Ovary (tissue), 9 donors: ENCODE measurements around the gene GPR107. TPM values are rescaled to one million over a fixed set of nuclear protein-coding genes. Genes with fewer than 3 reads are reported as not detected.
A peak's percentile ranks its signal among the peaks of the same experiment; 100 is the strongest.

ENCODE experiments used
- DNase-seq, 5 donors: peaks; one replicate each; pipeline ENCODE4 v3.0.0-alpha.2; 2019 to 2020
- H3K27ac ChIP-seq, 2 donors: fragments of 200-600 bp; one replicate each; pipeline versions ENCODE4 v1.5.1 to v1.8.0; 2019 to 2022
- H3K27me3 ChIP-seq: fragments of 200-600 bp; one replicate; pipeline ENCODE4 v1.8.0; 2022
- H3K36me3 ChIP-seq: fragments of 200-600 bp; sonication (generic); one replicate; pipeline ENCODE4 v1.5.1; 2019
- H3K4me1 ChIP-seq: one replicate; pipeline ENCODE4 v1.8.1; 2013; ENCODE audit warnings: mild to moderate bottlenecking, moderate library complexity; ENCODE audit not compliant: insufficient read depth
- H3K4me3 ChIP-seq: fragments of 200-600 bp; sonication (generic); one replicate; pipeline ENCODE4 v1.5.1; 2017
- H3K9me3 ChIP-seq, 2 donors: fragments of 200-600 bp in 1 of 2; sonication (generic) in 1 of 2; one replicate each; pipeline versions ENCODE4 v1.5.1 to v1.8.1; 2013 to 2019; ENCODE audit warnings: mild to moderate bottlenecking in 1 of 2, moderate library complexity in 1 of 2
- CTCF ChIP-seq, 3 donors: fragments of 450-650 bp in 2 of 3; fragments of 200-600 bp in 1 of 3; IDR thresholded peaks; one replicate each; pipeline versions ENCODE4 v1.5.1 to v1.8.0; 2016 to 2022; ENCODE audit warnings: antibody characterized with exemption in 3 of 3, mild to moderate bottlenecking in 1 of 3
- EP300 ChIP-seq: sonication (generic); formaldehyde crosslinking; IDR thresholded peaks from one replicate; pipeline ENCODE4 v1.6.1; 2017; ENCODE audit warnings: antibody characterized with exemption
- POLR2A ChIP-seq: fragments of 450-650 bp; IDR thresholded peaks from one replicate; pipeline ENCODE4 v1.6.1; 2017; ENCODE audit warnings: antibody characterized with exemption, mild to moderate bottlenecking, moderate library complexity
- WGBS, 3 donors: extraction: QIAGEN DNeasy Blood & Tissue Kit in 1 of 3; methylation state at CpG; one replicate each; pipeline versions ENCODE4 v1.1.5 to v1.1.7; 2013 to 2017; 5-methylcytosine and 5-hydroxymethylcytosine counted together
- intact Hi-C, 4 donors: fragments of 100-400 bp; cut with DNase I; formaldehyde crosslinking; loops; one replicate each; pipeline versions ENCODE4 v1.11.0 to v1.15.1; 2022 to 2023
- polyA plus RNA-seq, 2 donors: library from polyadenylated mRNA; stranded (reverse); fragments of 200-250 nt in 1 of 2; fragments of 350-450 nt in 1 of 2; fragmentation: Illumina TruSeq in 1 of 2; extraction: RNeasy Lipid Tissue Mini Kit (QIAGEN cat#74804) in 1 of 2; gene quantifications; one replicate each; pipeline ENCODE4 v1.2.3, GENCODE V29; 2013 to 2014
- total RNA-seq, 7 donors: library from RNA; depleted of rRNA in 2 of 7; stranded (reverse); fragments of >200 nt in 2 of 7; fragmentation: NEBNext Ultra II Directional in 3 of 7; extraction: Animal tissue kit (Norgen Biotek cat#: 25700) in 3 of 7; gene quantifications; one replicate each; pipeline versions ENCODE4 v1.1.0 to v1.2.4, GENCODE V29; 2016 to 2023
- donor health status: DM: no; HTN: no; CAD: no; lungs with moderate emphysema.
- donor health status: DM: no; HTN: no; CAD: no.
- donor health status: Bipolar disorder and iron deficiency.
- donor health status: DM: yes; HTN: yes; CAD: no.
- donor health status: DM: no; HTN: no; CAD: no.
- donor health status: DM: yes; HTN: yes; CAD: no.

GPR107 gene
- total and polyA plus RNA-seq, 9 donors = 11.6 to 44.0 (median 28.3) TPM

GRCh38 chr9:130172858-130173665, 119.4 kb downstream of the GPR107 start:
- TF ChIP-seq POLR2A (no peak), CTCF (IDR thresholded peaks at IDR 0.05) (no peak), EP300 (no peak)
- H3K27me3 ChIP-seq = no peaks in the 10 kb centered on the region
- peaks cover 12% of the 10 kb centered on the region for H3K4me1 ChIP-seq
- WGBS, 3 donors = 1 to 3% (median 3%) methylated on average over 10 to 57 of the region's 57 CpGs
- peak; percentile 45 to 72 (median 64) for DNase-seq
- peak overlapping the region; percentile 64 for H3K4me3 ChIP-seq
- H3K9me3 ChIP-seq = no peaks in the 10 kb centered on the region
- intact Hi-C loops = loop anchor here in 3 of 4 donors (5.0 to 10.0 kb wide), 2 partner anchors 62 to 64 kb away; no protein-coding TSS in a partner anchor
- no peaks in the 10 kb centered on the region for H3K36me3 ChIP-seq
- peak overlapping the region in 1 of 2 donors; percentile 81 for H3K27ac ChIP-seq

DNA sequence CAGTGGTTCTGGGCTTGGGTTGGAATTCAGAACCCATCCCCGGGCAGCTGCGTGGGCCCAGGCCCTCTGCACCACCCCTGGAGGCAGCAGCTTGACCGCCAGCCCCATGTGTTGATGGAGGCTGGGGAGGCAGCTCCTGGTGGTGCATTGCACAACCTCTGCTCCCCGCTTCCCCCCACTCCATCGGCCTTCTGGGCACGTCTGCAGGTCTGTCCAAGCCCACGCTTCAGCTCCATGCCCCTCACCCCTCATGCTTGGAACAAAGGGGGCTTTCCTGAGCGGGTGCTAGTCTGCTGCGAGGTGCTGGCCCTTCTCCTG, 119.9 kb downstream of the GPR107 start:
- TF ChIP-seq CTCF (IDR thresholded peaks at IDR 0.05) = no peak
- TF ChIP-seq POLR2A = no peak
- no peak for TF ChIP-seq EP300
- intact Hi-C loops = loop anchor here in 3 of 4 donors (5.0 to 10.0 kb wide), 2 partner anchors 61 to 64 kb away; no protein-coding TSS in a partner anchor
- H3K4me1 ChIP-seq = peaks cover 17% of the 10 kb centered on the region
- no peak for DNase-seq
- peak overlapping the region in 1 of 2 donors; percentile 20 for H3K27ac ChIP-seq
- WGBS, 3 donors = 28 to 47% (median 40%) methylated on average over 8 to 9 of the region's 9 CpGs
- H3K9me3 ChIP-seq = no peaks in the 10 kb centered on the region
- no peaks in the 10 kb centered on the region for H3K27me3 ChIP-seq
- no peaks in the 10 kb centered on the region for H3K36me3 ChIP-seq
- peak overlapping the region; percentile 64 for H3K4me3 ChIP-seq

DNA sequence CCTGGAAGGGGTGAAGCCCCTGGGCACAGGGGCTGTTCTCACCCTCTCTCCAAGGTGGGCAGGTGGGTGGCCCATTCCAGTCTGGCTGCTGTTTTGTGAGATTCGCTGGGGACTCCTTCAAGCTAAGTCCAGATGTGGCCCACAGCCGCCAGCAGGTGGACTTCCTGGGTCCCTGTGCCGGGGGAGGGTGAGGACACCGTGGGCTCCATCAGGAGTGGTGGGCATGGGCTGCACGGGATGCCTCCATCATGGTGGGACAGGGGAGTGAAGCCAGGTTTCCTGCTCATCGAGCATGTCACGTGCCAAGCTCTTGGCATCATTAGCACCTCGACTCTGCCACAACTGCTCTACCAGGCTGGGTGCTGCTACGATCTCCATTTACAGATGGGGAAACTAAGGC, 120.3 kb downstream of the GPR107 start:
- DNase-seq = no peak
- WGBS, 3 donors = 78 to 88% (median 82%) methylated on average over 9 of the region's 9 CpGs
- H3K27ac ChIP-seq = peak overlapping the region; percentile 20 to 30
- H3K4me1 ChIP-seq = peaks cover 17% of the 10 kb centered on the region
- intact Hi-C loops = loop anchor here in 3 of 4 donors (5.0 to 10.0 kb wide), 2 partner anchors 61 to 63 kb away; no protein-coding TSS in a partner anchor
- H3K4me3 ChIP-seq = peak overlapping the region; percentile 64
- H3K36me3 ChIP-seq = no peaks in the 10 kb centered on the region
- H3K9me3 ChIP-seq = no peaks in the 10 kb centered on the region
- H3K27me3 ChIP-seq = no peaks in the 10 kb centered on the region
- no peak for TF ChIP-seq POLR2A
- no peak for TF ChIP-seq EP300
- TF ChIP-seq CTCF (IDR thresholded peaks at IDR 0.05) = no peak

- Histone ChIP-seq H3K27me3 (no peaks in the 10 kb centered on the region), H3K4me1 (peaks cover 17% of the 10 kb centered on the region), H3K4me3 (no peak overlapping the region), H3K36me3 (no peaks in the 10 kb centered on the region), H3K27ac (peak overlapping the region in 1 of 2 donors; percentile 30), H3K9me3 (no peaks in the 10 kb centered on the region)
- peak in 4 of 5 donors; percentile 56 to 67 (median 62) for DNase-seq
- no peak for TF ChIP-seq POLR2A
- no peak for TF ChIP-seq EP300
- no peak for TF ChIP-seq CTCF (IDR thresholded peaks at IDR 0.05)
- WGBS, 3 donors = 25 to 38% (median 29%) methylated on average over 5 to 8 of the region's 8 CpGs
- intact Hi-C loops = loop anchor here in 3 of 4 donors (5.0 to 10.0 kb wide), 2 partner anchors 60 to 62 kb away; no protein-coding TSS in a partner anchor
Observed at GRCh38 chr9:130174920-130175321, 121.2 kb downstream of the GPR107 start.
